ENCODE measurements around the gene CD93.

- no peak for TF ChIP-seq CTCF (IDR thresholded peaks at IDR 0.05)
- no peak for TF ChIP-seq POLR2A (IDR thresholded peaks at IDR 0.05)
These were observed 6.2 kb downstream of the CD93 start for GRCh38 chr20:23079926-23080325.
